GM18873 (cell line): ENCODE data around the gene EPX.
"Not testable (repeated sequence)": the region's sequence is repeated elsewhere in the genome, so short reads cannot be mapped to it uniquely, and the experiment has no call there.

ENCODE experiments used
- ATAC-seq: cut with Tn5 transposase; IDR thresholded peaks from one replicate; pipeline ENCODE4 v1.9.1; 2021; ENCODE audit warnings: mild to moderate bottlenecking, moderate library complexity, moderate number of reproducible peaks; ENCODE audit not compliant: unreplicated experiment, low FRiP score

The EPX gene

GRCh38 chr17:58192612-58193011, at the start of gene EPX:
Gene EPX (plus strand): TSS chr17:58192726. CDS start chr17:58192847, 121 bp downstream.
- ATAC-seq = no peak

GRCh38 chr17:58143335-58143734, 49.2 kb upstream of the EPX start:
- not testable (repeated sequence) for ATAC-seq

- no peak for ATAC-seq
Observed at GRCh38 chr17:58144801-58145200, 47.7 kb upstream of the EPX start.

GRCh38 chr17:58147930-58148434, 44.5 kb upstream of the EPX start, which contains the start of gene OR4D1:
Gene OR4D1 (plus strand): TSS chr17:58148384. CDS start chr17:58155154, 6,770 bp downstream.
- no peak for ATAC-seq

GRCh38 chr17:58148609-58149008, 43.9 kb upstream of the EPX start:
- ATAC-seq = no peak

- no peak for ATAC-seq
Observed at GRCh38 chr17:58150394-58150793, 42.1 kb upstream of the EPX start.

GRCh38 chr17:58153046-58153445, 39.5 kb upstream of the EPX start:
- ATAC-seq = no peak

GRCh38 chr17:58153671-58154070, 38.9 kb upstream of the EPX start:
- no peak for ATAC-seq

- ATAC-seq = no peak
Observed at GRCh38 chr17:58156839-58157803, 35.4 kb upstream of the EPX start.

- no peak for ATAC-seq
Observed at GRCh38 chr17:58158181-58158580, 34.3 kb upstream of the EPX start.

GRCh38 chr17:58161566-58161965, 31.0 kb upstream of the EPX start:
- ATAC-seq = no peak

GRCh38 chr17:58165981-58166380, 26.5 kb upstream of the EPX start:
- ATAC-seq = no peak

- ATAC-seq = no peak
Observed at GRCh38 chr17:58166682-58167081, 25.8 kb upstream of the EPX start, which contains the start of gene OR4D2. Gene OR4D2 (plus strand): TSS chr17:58166982. CDS start chr17:58169656, 2,674 bp downstream.

GRCh38 chr17:58170622-58171021, 21.9 kb upstream of the EPX start:
- no peak for ATAC-seq

GRCh38 chr17:58172369-58173071, 20.0 kb upstream of the EPX start:
- no peak for ATAC-seq

GRCh38 chr17:58174871-58175270, 17.7 kb upstream of the EPX start:
- ATAC-seq = no peak

- no peak for ATAC-seq
Observed at GRCh38 chr17:58176200-58176599, 16.3 kb upstream of the EPX start.

GRCh38 chr17:58181796-58182195, 10.7 kb upstream of the EPX start:
- ATAC-seq = no peak

GRCh38 chr17:58183514-58183913, 9.0 kb upstream of the EPX start:
- no peak for ATAC-seq

- ATAC-seq = no peak
Observed at GRCh38 chr17:58184308-58184985, 8.1 kb upstream of the EPX start.
